GM04503 (cell line): ENCODE measurements around the gene TRAPPC4.
"Not testable (repeated sequence)": the region's sequence is repeated elsewhere in the genome, so short reads cannot be mapped to it uniquely, and the experiment has no call there.

Source experiments
- DNase-seq: peaks from one replicate; pipeline ENCODE4 v3.0.0-alpha.2; 2012; ENCODE audit warnings: low read depth

The TRAPPC4 gene

DNA sequence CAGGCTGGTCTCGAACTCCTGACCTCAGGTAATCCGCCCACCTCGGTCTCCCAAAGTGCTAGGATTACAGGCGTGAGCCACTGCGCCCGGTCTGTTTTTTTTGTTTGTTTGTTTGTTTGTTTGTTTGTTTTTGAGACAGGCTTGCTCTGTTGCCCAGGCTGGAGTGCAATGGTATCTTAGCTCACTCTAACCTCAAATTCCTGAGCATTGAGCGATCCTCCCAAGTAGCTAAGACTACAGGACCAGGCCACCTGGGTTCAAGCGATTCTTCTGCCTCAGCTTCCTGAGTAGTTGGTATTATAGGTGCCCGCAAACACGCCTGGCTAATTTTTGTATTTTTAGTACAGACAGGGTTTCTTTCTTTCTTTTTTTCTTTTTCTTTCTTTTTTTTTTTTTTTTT is 14.9 kb downstream of the TRAPPC4 start:
- DNase-seq: not testable (repeated sequence)

DNA sequence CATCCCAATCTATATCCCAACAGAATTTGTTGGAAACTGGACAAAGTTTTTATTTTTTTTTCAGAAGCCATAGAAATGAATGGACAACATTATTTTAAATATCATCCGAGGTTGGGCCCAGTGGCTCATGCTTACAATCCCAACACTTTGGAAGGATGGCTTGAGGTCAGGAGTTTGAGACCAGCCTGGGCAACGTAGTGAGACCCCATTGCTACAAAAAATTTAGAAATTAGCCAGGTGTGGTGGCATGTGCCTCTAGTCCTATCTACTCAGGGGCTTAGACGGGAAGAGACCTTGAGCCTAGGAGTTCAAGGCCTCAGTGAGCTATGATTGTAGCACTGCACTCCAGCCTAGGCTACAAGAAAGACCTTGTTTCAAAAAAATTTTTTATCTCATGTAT is 16.2 kb downstream of the TRAPPC4 start:
- DNase-seq: no peak

DNA sequence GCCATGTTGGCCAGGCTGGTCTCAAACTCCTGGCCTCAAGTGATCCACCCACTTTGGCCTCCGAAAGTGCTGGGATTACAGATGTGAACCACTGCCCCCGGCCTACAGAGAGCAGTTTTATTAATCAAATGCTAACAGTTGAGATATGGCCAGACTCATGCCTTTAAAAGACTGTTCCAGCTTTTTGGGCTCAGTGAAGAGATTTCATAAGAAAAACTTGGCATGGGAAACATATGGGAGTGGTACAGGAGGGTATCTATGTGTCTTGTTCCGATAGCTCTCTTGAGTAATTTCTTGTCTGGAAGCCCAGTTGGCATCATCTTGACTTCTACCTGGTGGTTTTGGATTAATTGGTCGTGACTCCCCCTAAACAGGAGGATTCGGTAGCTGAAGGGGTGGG is 20.3 kb downstream of the TRAPPC4 start:
- DNase-seq: no peak

DNA sequence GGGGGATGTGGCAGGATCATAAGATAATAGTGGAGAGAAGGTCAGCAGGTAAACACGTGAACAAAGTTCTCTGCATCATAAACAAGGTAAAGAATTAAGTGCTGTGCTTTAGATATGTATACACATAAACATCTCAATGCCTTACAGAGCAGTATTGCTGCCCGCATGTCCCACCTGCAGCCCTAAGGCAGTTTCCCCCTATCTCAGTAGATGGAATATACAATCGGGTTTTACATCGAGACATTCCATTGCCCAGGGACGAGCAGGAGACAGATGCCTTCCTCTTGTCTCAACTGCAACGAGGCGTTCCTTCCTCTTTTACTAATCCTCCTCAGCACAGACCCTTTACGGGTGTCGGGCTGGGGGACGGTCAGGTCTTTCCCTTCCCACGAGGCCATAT is 20.9 kb downstream of the TRAPPC4 start:
- DNase-seq: not testable (repeated sequence)

DNA sequence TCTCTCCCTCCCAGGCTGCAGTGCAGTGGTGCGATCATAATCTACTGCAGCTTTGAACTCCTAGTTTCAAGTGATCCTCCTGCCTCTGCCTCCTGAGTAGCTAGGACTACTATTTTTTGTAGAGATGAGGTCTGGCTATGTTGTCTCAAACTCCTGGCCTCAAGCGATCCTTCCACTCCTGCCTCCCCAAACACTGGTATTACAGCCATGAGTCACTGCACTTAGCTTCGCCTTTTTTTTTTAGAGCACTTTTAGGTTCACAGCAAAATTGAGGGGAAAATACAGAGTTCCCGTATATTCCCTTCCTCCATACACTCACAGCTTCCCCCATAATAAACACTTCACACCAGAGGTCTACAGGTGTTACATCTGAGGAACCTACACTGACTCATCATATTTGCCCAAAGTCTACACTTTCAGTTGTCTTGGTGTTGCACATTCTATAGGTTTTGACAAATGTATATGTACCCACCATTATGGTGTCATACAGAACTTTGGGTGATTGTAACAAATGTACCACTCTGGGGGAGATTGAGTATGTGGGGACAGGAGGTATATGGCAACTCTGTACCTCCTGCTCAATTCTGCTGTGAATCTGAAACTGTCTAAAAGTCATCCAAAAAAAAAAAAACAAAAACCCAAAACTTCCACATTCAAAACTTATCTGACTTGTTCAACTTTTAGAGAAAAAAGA is 23.4 kb downstream of the TRAPPC4 start:
- no peak for DNase-seq

DNA sequence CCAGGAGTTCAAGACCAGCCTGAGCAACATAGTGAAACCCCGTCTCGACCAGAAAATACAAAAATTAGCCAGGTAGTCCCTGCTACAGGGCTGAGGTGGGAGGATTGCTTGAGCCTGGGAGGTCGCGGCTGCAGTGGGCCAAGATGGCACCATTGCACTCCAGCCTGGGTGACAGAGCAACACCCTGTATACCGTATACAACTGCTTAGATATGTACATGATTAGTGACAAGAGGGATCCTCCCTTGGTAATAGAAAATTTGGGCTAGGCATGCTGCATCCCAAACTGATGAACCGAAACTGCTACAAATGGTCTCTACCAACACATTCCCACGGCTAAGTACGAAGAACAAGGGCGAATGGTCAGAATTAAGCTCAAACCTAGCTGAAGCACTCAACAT is 24.4 kb downstream of the TRAPPC4 start:
- DNase-seq: no peak

DNA sequence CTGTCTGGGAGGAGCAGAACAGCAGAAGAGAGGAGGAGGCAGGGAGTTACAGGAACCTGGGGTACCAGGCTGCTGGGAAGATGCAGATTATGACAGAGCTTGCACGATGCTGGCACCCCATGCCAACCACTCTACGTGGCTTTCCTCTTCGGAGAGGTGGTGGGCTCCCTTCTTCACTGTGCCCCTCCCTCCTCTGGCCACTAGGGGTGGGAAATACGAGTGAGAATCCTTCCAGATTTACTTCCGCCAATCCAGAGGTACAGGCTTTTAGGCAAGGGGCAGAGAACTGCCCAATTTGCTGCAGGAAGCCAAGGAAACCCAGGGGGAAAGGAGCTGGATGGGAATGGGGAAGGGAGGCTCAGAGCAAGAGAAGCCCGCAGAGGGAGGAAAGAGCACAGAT is 26.1 kb downstream of the TRAPPC4 start:
- DNase-seq: no peak

DNA sequence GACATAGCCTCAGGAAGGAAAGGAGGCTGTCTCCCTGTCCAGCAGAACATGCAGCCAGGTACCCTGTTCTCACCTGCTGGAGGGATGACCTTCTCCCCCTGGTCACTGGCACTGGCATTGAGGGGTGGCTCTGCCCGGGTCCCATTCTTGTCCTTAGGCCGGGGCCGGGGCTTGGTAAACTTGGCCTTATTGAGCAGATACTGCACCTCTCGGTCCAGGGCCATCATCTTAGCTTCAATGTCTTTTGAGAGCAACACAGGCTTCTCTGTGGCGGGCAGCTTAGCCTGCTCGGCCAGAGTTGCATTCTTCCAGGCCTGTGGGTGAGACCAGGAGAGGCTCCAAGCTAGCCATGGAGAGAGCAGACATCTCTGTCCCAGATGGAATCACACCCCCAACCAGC is 27.9 kb downstream of the TRAPPC4 start:
- no peak for DNase-seq

DNA sequence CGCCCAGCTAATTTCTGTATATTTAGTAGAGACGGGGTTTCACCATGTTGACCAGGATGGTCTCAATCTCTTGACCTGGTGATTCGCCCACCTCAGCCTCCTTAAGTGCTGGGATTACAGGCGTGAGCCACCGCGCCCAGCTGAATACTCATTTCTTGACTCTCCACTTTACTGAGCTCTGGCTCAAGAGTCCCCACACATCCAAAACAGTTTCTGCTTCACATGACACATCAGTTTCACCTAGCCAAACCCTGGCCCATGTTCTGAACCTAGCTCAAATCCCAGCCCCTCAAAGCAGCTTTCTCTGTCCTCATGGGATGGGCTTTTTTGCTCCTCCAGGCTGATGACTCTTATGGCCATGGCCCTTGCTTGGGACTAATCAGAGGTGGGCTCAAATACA is 28.6 kb downstream of the TRAPPC4 start:
- no peak for DNase-seq

DNA sequence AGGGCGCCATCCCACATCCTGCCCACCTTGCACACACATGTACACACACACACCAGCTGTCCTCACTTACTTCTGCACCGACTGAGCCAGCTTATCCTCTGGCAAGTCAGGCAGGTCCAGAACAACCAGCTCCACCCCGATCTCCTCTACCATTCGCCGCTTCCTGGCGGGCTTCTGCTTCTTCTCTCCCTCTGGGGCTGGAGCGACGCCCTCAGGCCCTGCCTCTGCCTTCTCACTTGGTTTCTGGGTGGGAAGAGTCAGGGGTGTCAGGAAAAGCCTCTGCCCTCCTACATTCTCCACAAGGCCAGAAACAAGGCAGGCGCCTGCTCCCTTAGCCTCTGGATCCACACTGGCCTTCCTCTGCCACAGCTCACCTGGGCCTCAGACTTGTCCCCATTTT is 30.1 kb downstream of the TRAPPC4 start:
- DNase-seq: no peak

DNA sequence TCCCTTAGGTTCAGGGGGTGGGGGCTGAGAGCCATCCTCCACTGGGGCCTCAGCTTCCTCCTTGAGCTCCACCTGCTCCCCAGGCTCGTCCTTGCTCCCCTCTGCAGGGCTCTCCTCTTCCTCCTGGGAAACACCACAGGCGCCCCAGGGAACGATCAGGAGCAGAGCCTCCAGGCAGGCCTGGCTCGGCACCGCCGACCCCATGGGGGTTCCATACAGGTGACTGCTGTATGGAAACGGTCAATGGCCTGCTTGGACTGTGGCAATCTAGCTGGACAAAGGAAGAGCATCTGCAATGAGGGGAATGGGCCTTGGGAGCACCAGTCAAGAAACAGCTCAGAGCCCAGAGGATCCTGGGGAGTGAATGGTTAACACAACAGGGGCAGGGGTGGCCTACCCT is 30.5 kb downstream of the TRAPPC4 start:
- DNase-seq: no peak

DNA sequence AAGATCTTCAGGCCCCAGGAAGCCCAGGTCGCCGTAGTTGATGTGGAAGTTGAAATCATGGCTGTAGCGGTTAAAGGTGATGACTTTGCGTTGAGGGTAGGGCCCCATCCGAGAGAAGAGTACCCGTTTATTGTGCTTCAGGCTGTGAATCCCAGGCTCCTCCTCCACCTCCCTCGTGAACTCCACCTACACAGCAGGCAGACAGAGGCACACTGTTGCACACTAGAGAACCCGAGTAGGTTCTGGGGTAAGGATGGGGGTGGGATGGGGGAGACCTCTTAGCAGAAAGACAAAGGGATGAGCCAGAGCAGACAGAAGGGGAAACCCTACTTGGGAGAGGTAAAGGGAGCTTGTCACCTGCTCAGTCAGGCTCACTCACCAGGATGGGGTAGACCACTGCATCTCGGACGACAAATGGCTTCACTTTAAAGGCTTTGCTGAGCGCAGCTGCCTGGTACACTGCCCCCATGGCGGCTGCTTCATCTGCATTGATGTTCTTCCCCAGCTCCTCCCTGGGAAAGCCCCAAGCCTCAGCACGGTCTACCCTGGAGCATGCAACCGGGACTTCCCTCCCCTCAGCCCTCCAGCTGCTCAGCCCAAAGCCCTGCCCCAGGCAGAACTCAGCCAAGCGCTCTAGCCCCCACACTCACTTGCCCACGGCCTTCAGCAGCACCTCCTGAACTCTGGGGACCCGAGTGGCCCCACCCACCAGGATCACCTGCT is 33.0 kb downstream of the TRAPPC4 start:
- no peak for DNase-seq

DNA sequence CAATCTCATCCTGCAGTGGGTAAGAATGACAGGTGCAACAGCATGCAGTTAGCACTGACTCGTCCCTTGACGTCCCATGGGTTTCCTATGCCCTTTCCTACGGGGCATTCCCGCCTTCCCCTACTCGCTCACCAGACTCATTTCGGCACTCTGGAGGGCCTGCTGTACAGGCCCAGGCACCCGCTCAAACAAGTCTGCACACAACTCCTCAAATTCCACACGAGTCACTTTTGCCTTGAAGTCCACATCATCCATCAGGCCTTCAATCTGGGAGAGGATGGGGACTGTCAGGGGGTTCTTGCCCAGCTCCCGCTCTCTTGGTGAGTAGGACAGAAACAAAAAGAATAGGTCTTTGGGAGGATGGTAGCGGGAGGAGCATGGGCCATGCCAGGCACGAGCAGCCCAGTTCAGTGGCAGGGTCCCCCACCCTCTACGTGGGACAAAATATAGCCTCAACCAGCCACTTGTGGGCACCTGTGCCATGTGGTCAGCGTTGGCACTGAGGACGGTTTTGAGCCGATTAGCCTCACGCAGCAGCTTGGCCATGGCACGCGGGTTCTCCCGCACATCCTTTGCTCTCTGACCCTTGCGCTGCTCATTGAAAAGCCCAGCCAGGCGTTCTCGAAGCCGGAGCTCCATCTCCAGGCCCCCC is 33.7 kb downstream of the TRAPPC4 start:
- no peak for DNase-seq

DNA sequence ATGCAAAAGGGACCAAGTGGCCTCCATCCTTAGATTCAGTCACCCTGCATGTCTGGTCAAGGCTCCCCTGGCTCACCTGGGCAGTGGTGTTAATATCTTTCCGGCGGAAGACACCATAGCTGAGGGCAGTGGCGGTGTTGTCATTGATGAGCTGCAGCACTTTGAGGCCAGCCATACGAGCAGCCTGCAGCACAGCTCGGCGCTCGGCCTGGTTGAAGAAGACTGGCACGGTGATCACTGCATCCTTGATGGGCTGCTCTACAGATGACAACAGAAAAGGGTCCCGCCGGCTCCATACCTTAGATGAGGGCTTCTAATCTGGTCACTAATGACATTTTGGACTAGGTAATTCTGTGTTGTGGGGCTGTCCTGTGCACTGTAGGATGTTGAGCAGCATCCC is 35.9 kb downstream of the TRAPPC4 start:
- DNase-seq: no peak

DNA sequence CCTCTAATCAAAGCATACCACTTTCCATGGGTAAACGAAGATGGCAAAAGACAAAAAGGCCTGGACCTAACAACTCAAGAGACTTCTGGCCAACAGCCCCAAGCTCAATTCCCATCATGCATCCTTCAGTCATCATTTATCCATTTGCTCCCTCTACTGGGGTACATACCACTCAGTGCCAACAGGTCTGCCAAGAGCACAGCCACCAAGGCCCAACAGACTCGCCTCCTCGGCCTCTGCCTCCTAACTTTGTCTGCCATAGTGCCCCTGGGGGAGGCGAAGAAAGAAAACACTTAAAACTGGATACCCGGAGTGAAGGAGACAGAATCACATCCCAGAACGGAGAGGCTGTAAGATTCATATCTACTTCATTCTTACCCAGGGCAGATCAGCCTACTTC is 37.3 kb downstream of the TRAPPC4 start:
- no peak for DNase-seq

DNA sequence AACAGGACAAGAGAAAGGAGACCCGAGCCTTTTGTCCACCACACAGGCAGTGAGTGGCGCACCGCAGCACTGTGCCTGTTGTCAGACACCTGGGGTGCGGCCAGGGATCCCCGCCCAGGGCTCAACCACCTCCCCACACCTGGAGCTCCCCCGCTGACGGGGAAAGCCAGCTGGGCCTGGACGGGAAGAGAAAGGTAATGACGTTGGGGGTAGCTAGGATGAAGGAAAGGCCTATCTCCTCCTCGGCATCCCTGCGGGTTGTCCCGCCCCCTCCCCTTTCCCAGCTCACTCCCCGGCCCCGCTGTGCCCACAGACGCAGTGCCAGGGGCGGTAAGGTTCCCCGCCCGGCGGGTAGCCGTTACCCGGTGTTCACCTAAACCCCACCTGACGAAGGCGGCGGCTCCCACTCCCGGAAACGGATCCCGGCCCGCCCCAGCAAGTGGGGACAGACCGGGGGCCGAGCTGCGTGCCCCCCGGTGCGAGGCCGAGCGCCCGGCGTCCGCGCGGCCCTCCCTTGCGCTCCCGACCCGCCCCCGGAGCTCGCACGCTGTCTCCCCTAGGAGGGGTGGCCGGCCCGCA is 37.9 kb downstream of the TRAPPC4 start:
- DNase-seq: no peak

DNA sequence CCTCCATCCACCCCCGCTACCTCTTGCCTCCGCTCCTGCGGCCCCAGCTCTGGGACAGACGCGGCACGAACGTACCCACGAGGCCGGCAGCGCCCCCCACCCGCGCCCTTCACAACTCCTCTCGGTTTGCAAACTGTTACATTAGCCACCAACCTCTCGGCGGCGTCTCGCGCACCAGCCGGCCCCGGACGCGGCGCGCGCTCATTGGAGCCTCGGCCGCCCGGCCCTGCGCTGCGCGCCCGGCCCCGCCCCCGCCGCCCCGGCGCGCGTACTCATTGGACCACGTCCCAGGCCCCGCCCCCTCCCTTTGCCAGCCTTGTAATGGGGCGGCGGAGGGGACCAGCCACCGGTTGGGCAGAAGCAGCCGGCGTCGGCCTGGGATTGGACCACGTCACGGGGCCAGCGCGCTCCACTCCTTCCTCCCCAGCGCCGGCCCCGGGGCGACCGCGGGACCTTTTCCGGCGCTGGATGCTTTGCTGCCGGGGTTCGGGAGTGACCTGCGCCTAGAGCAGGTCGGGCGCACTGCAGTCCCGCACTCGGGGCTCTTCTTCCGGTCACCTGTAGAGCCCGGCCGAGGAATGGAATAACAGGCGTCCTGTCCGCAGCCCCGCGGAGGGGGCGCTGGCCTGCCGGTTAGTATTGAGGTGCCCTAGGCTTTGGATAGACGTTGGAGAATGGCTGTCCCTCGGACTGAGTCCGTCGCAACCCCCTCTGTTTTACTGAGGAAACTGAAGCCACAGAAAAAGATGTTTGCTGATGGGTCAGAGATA is 38.6 kb downstream of the TRAPPC4 start, which contains the start of gene HYOU1:
HYOU1 (minus strand) TSS at position 206 of the 770 bp plus-strand sequence. CDS start 1,045 bp downstream, outside the sequence.
- peak; percentile 56 for DNase-seq

DNA sequence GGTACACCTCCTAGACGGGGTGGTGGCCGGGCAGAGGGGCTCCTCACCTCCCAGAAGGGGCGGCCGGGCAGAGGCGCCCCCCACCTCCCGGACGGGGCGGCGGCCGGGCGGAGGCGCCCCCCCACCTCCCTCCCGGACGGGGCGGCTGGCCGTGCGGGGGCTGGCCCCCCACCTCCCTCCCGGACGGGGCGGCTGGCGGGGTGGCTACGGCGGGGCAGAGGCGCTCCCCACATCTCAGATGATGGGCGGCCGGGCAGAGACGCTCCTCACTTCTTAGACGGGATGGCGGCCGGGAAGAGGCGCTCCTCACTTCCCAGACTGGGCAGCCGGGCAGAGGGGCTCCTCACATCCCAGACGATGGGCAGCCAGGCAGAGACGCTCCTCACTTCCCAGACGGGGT is 40.6 kb downstream of the TRAPPC4 start:
- DNase-seq: not testable (repeated sequence)

DNA sequence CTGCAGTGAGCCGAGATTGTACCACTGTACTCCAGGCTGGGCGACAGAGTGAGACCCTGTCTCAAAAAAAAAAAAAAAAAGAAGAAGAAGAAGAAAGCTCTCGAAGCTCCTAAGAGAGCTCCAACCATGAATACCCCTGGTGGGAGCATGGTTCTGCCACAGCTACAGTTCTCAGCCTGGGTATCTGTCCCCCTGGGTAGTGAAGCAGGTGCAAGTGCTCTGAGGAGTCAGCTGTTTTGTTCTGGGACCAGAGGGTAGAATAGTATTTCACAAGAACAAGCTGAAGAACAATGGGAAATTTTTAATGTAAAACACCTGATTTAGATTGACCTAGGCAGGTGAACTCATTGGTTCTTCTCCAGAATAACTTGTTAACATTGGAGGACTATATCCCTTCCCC is 42.7 kb downstream of the TRAPPC4 start:
- no peak for DNase-seq

DNA sequence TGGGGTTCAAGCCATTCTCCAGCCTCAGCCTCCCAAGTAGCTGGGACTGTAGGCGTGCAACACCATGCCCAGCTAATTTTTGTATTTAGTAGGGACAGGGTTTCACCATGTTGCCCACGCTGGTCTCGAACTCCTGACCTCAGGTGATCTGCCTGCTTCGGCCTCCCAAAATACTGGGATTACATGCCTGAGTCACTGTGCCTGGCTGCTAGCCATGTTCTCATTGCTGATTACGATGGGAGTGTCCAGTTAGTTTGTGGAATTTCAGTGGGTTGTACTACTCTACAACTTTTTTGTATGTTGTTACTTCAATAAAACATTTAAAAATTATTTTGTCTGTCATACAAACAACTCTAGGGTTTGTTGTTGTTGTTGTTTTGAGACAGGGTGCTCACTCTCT is 44.2 kb downstream of the TRAPPC4 start:
- no peak for DNase-seq

DNA sequence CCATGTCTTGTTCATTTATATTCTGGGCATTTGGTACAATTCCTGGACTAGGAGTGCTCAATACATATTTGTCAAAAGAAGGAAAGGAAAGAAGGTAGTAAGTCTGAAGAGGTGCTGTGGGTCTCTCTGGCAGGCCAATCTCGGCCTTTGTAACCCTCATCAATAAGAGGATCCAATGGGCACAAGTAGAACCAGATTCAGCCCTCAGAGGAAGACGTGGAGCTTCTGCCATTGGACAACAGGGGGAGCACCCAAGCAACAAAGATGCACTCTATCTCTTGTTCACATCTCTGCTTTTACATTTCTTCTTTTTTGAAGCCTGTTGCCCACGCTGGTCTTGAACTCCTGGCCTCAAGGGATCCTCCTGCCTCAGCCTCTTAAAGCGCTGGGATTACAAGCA is 46.8 kb downstream of the TRAPPC4 start:
- DNase-seq: no peak
